K562 (cell line): ENCODE data around the gene TESMIN. TPM values are rescaled to one million over a fixed set of nuclear protein-coding genes. Genes with fewer than 3 reads are reported as not detected.

Experiments
- ATAC-seq: fragments of 200-7000 bp; cut with Tn5 transposase; 3 replicates; pipeline ENCODE4 v1.9.1; 2020; ENCODE audit warnings: moderate library complexity
- BruUV-seq: library from RNA; stranded (reverse); fragments of 400-500 nt; replicated peaks from 2 replicates; lab custom pipeline; 2021; lab: Mats Ljungman, UMichigan
- CTCF ChIA-PET: fragments of 300-600 bp; formaldehyde crosslinking; extraction: SDS; loops from one replicate; lab custom pipeline; 2021; ENCODE audit warnings: low intra/inter-chr PET ratio; lab: Yijun Ruan, JAX
- POLR2A ChIA-PET: fragments of 300-600, 350-650 bp; sonication (Branson Sonifier 250); formaldehyde crosslinking; extraction: SDS; loops from one replicate; lab custom pipeline; 2021; ENCODE audit warnings: antibody characterized with exemption, inconsistent platforms; lab: Yijun Ruan, JAX
- DNase-seq, 4 experiments: peaks; one replicate each; pipeline versions ENCODE4 v3.0.0 to v3.0.0-alpha.2; 2011 to 2018; ENCODE audit warnings: low spot score in 3 of 4, mixed read lengths in 3 of 4; ENCODE audit errors: extremely low read depth in 1 of 4
- FAIRE-seq: peaks from 2 replicates; lab custom pipeline; 2011; peaks lifted over from hg19 to GRCh38; lab: Jason Lieb, UNC
- H2AFZ ChIP-seq: 2 replicates; pipeline ENCODE4 v1.6.0; 2011; ENCODE audit warnings: low read depth, low read length, control low read depth, inconsistent platforms
- H3K27ac ChIP-seq: fragments of 200-600 bp; 3 replicates; pipeline ENCODE4 v1.8.0; 2011; ENCODE audit warnings: low read depth, mild to moderate bottlenecking, control low read depth, inconsistent platforms, low read length, moderate library complexity, mixed read lengths; ENCODE audit errors: extremely low read depth
- H3K27me3 ChIP-seq, 2 experiments: fragments of 300-600 bp in 1 of 2; 2 replicates in 1 of 2; 3 replicates in 1 of 2; pipeline versions ENCODE4 v1.6.0 to v1.8.0; 2011; ENCODE audit warnings: inconsistent platforms in 2 of 2, low read length in 2 of 2, mild to moderate bottlenecking in 1 of 2, mixed read lengths in 1 of 2, moderate library complexity in 1 of 2; ENCODE audit not compliant: control insufficient read depth in 2 of 2, insufficient read depth in 2 of 2
- H3K36me3 ChIP-seq: fragments of 300-600 bp; 3 replicates; pipeline ENCODE4 v1.8.0; 2011; ENCODE audit warnings: mild to moderate bottlenecking, low read length, inconsistent platforms; ENCODE audit not compliant: control insufficient read depth, insufficient read depth
- H3K4me1 ChIP-seq, 2 experiments: fragments of 200-600 bp in 1 of 2; replicated peaks in 1 of 2; 2 replicates in 1 of 2; 3 replicates in 1 of 2; pipeline versions ENCODE4 v1.5.1 to v1.8.0; 2011; ENCODE audit warnings: inconsistent platforms in 2 of 2, low read length in 2 of 2, mild to moderate bottlenecking in 1 of 2, mixed read lengths in 1 of 2, moderate library complexity in 1 of 2; ENCODE audit not compliant: control insufficient read depth in 2 of 2, insufficient read depth in 2 of 2
- H3K4me2 ChIP-seq: 2 replicates; pipeline ENCODE4 v1.6.1; 2011; ENCODE audit warnings: low read length, control low read depth, inconsistent platforms, mixed read lengths; ENCODE audit not compliant: insufficient read depth
- H3K4me3 ChIP-seq: fragments of 200-600 bp; sonication (generic), shearing (Covaris generic); 2 replicates; pipeline ENCODE4 v1.5.1; 2016; ENCODE audit warnings: control low read depth, inconsistent platforms
- H3K79me2 ChIP-seq: fragments of 200-600 bp; 3 replicates; pipeline ENCODE4 v1.8.0; 2011; ENCODE audit warnings: low read length, inconsistent platforms; ENCODE audit not compliant: control insufficient read depth, insufficient read depth
- H3K9ac ChIP-seq, 2 experiments: 2 replicates each; pipeline versions ENCODE4 v1.6.0 to v1.6.1; 2011; ENCODE audit warnings: low read depth in 2 of 2, low read length in 2 of 2, control low read depth in 1 of 2, inconsistent platforms in 1 of 2, mild to moderate bottlenecking in 1 of 2, mixed read lengths in 1 of 2; ENCODE audit not compliant: insufficient read depth in 1 of 2
- H3K9me1 ChIP-seq: one replicate; pipeline ENCODE4 v1.6.0; 2011; ENCODE audit warnings: inconsistent platforms, mild to moderate bottlenecking, low read length, moderate library complexity; ENCODE audit not compliant: control insufficient read depth, insufficient read depth
- H3K9me3 ChIP-seq: replicated peaks from 2 replicates; pipeline ENCODE4 v1.5.1; 2011; ENCODE audit warnings: low read depth, low read length, inconsistent platforms; ENCODE audit not compliant: control insufficient read depth, insufficient read depth
- H4K20me1 ChIP-seq: replicated peaks from 2 replicates; pipeline ENCODE4 v1.6.1; 2011; ENCODE audit warnings: low read length, inconsistent platforms, mixed read lengths; ENCODE audit not compliant: control insufficient read depth, insufficient read depth
- BHLHE40 ChIP-seq: IDR thresholded peaks from 2 replicates; pipeline ENCODE4 v1.6.1; 2011; ENCODE audit warnings: low read length, improper control_type of control experiment
- CBX1 ChIP-seq: sonication (generic); IDR thresholded peaks from 2 replicates; pipeline ENCODE4 v1.6.1; 2016; ENCODE audit warnings: antibody characterized with exemption, low read depth, mild to moderate bottlenecking
- MED1 ChIP-seq: sonication (generic); formaldehyde crosslinking; IDR thresholded peaks from 2 replicates; pipeline ENCODE4 v1.8.1; 2023; ENCODE audit warnings: missing genetic modification reagents, borderline replicate concordance
- NCOA6 ChIP-seq: fragments of 450-650 bp; IDR thresholded peaks from 2 replicates; pipeline ENCODE4 v1.6.1; 2017; ENCODE audit warnings: mild to moderate bottlenecking
- NFE2L1 ChIP-seq: fragments of 450-650 bp; IDR thresholded peaks from 2 replicates; pipeline ENCODE4 v1.6.1; 2016; ENCODE audit warnings: missing genetic modification characterization, low read depth, mild to moderate bottlenecking, missing compliant biosample characterization, moderate library complexity, borderline replicate concordance
- SMARCC2 ChIP-seq: fragments of 450-650 bp; IDR thresholded peaks from 2 replicates; pipeline ENCODE4 v1.6.1; 2017; ENCODE audit warnings: antibody characterized with exemption, moderate library complexity, mild to moderate bottlenecking, low read depth
- TARDBP ChIP-seq: fragments of 450-650 bp; IDR thresholded peaks from 2 replicates; pipeline ENCODE4 v1.6.1; 2016
- ZNF140 ChIP-seq: fragments of 250-450 bp; sonication (Bioruptor Pico); IDR thresholded peaks from 2 replicates; pipeline ENCODE4 v1.8.0; 2021; ENCODE audit warnings: moderate library complexity, mild to moderate bottlenecking, inconsistent platforms
- ZNF511 ChIP-seq: sonication (generic); formaldehyde crosslinking; IDR thresholded peaks from 2 replicates; pipeline ENCODE4 v1.8.0; 2022; ENCODE audit warnings: mild to moderate bottlenecking, missing genetic modification reagents
- WGBS: fragments of 100-300 bp; shearing (Covaris generic); methylation state at CpG from one replicate; pipeline ENCODE4 v1.1.6; 2016; ENCODE audit warnings: low coverage, mixed read lengths; ENCODE audit not compliant: insufficient coverage; ENCODE audit errors: missing lambda C conversion rate; 5-methylcytosine and 5-hydroxymethylcytosine counted together
- in situ Hi-C: fragments of 300-500 bp; cut with MboI; formaldehyde crosslinking; loops from 4 replicates; pipeline ENCODE4 v1.15.0; 2018; ENCODE audit warnings: inconsistent platforms, mixed read lengths
- intact Hi-C: fragments of 100-400 bp; cut with micrococcal nuclease; formaldehyde crosslinking; loops from 2 replicates; pipeline ENCODE4 v1.14.2; 2022
- polyA plus RNA-seq, 8 experiments: library from polyadenylated mRNA; depleted of rRNA in 4 of 8; stranded (reverse) in 5 of 8; unstranded in 3 of 8; fragments of >200 nt; fragmentation: Nextera tagmentation in 2 of 8; fragmentation: Illumina TruSeq in 1 of 8; extraction: Ambion mirVana in 2 of 8; extraction: Trizol in 1 of 8; gene quantifications; 2 replicates each; pipeline versions ENCODE4 v1.2.1 to v1.2.3, GENCODE V29; 2011 to 2014; ENCODE audit warnings: inconsistent platforms in 1 of 8, missing spikeins in 1 of 8
- total RNA-seq, 7 experiments: library from RNA; depleted of rRNA in 6 of 7; stranded (reverse); fragments of >200 nt in 6 of 7; fragmentation: Illumina TruSeq in 2 of 7; extraction: Trizol in 2 of 7; gene quantifications; 2 replicates each; pipeline versions ENCODE4 v1.2.1 to v1.2.3, GENCODE V29; 2011 to 2021; ENCODE audit warnings: low replicate concordance in 1 of 7
- TF ChIP-seq, protein P1 (sequence below): fragments of 200-800 bp; sonication (Bioruptor generic); IDR thresholded peaks from 2 replicates; pipeline ENCODE4 v1.6.1; 2017; ENCODE audit warnings: missing genetic modification characterization, missing compliant biosample characterization

TESMIN gene
- total and polyA plus RNA-seq, 9 of the 15 experiments (the other 6 are each of a cell fraction or from before 2014, with no cell fraction given) = 8.9 to 50.5 (median 15.0) TPM

GRCh38 chr11:68783216-68783821 lies 32.0 kb upstream of the TESMIN start:
- H3K27me3 ChIP-seq = no peaks in the 10 kb centered on the region
- intact Hi-C loops = no loop called here
- no peak overlapping the region for H2AFZ ChIP-seq
- H3K79me2 ChIP-seq = no peaks in the 10 kb centered on the region
- 0 out of 4 replicates have a peak overlapping the region, but pooled peaks of 1 of the 2 experiments have one; percentile 43 for H3K9ac ChIP-seq
- BruUV-seq = no TSS peak
- H3K9me3 ChIP-seq = no peaks in the 10 kb centered on the region
- POLR2A ChIA-PET = interaction anchor here (0.5 kb wide), 1 partner anchor 92 kb away, joined by 3 read pairs; no protein-coding TSS in a partner anchor
- no peaks in the 10 kb centered on the region for H3K9me1 ChIP-seq
- FAIRE-seq (no peak), ATAC-seq (no peak), DNase-seq (no peak)
- CTCF ChIA-PET = no interaction called here
- no peak overlapping the region for H3K4me2 ChIP-seq
- no peaks in the 10 kb centered on the region for H4K20me1 ChIP-seq
- in situ Hi-C loops = no loop called here
- no peak overlapping the region for H3K27ac ChIP-seq
- H3K4me1 ChIP-seq = peaks cover 4 to 8% of the 10 kb centered on the region in 2 experiments
- 88% methylated on average over 13 of the region's 16 CpGs for WGBS
- H3K36me3 ChIP-seq = peaks cover 16% of the 10 kb centered on the region; the same call in 2 of the 3 replicates
- no peak for TF ChIP-seq ZNF511 (CRISPR knock-in tag)
- H3K4me3 ChIP-seq = no peak overlapping the region

DNA sequence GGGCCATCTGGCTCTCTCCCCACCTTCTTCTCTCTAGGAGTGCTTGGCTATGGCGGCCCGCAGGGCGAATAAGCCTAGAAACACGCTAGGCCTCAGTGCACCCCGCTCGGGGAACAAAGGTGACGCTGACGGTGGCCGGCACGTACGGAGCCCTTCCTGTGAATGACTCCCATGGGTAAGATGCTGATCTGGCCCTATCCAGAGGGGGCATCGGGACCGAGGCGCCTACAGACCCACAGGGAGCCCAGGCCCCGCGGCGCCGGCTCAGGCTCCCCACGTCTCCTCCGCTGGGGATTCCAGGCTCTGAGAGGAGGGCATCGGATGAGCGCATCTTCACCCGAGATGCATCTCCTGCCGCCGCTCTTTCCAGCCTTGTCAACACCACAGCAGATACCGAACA lies 31.4 kb upstream of the TESMIN start:
- Histone ChIP-seq H3K36me3 (peaks cover 16% of the 10 kb centered on the region; the same call in 2 of the 3 replicates), H3K4me3 (no peak overlapping the region), H3K4me2 (no peak overlapping the region), H3K79me2 (no peaks in the 10 kb centered on the region), H3K27ac (no peak overlapping the region)
- POLR2A ChIA-PET = interaction anchor here (0.5 kb wide), 1 partner anchor 92 kb away, joined by 3 read pairs; no protein-coding TSS in a partner anchor
- intact Hi-C loops = no loop called here
- ATAC-seq (no peak), FAIRE-seq (no peak)
- TF ChIP-seq SMARCC2 (no peak), ZNF140 (CRISPR knock-in tag) (no peak), NFE2L1 (tag) (no peak), BHLHE40 (no peak), TARDBP (no peak), MED1 (no peak), CBX1 (no peak), NCOA6 (no peak)
- TF ChIP-seq, protein P1, sequence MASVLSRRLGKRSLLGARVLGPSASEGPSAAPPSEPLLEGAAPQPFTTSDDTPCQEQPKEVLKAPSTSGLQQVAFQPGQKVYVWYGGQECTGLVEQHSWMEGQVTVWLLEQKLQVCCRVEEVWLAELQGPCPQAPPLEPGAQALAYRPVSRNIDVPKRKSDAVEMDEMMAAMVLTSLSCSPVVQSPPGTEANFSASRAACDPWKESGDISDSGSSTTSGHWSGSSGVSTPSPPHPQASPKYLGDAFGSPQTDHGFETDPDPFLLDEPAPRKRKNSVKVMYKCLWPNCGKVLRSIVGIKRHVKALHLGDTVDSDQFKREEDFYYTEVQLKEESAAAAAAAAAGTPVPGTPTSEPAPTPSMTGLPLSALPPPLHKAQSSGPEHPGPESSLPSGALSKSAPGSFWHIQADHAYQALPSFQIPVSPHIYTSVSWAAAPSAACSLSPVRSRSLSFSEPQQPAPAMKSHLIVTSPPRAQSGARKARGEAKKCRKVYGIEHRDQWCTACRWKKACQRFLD (CRISPR knock-in tag) = no peak
- TF ChIP-seq, all 486 proteins: peak for 0
- no peaks in the 10 kb centered on the region for H3K27me3 ChIP-seq
- no peaks in the 10 kb centered on the region for H3K9me3 ChIP-seq
- 93% methylated on average over 15 of the region's 26 CpGs for WGBS
- DNase-seq = no peak
- no peaks in the 10 kb centered on the region for H4K20me1 ChIP-seq
- no TSS peak for BruUV-seq
- CTCF ChIA-PET = no interaction called here
- no peak overlapping the region for H3K9ac ChIP-seq
- no peaks in the 10 kb centered on the region for H3K9me1 ChIP-seq
- in situ Hi-C loops = no loop called here
- no peak overlapping the region for H2AFZ ChIP-seq
- peaks cover 4 to 8% of the 10 kb centered on the region in 2 experiments for H3K4me1 ChIP-seq
